ENCODE measurements around the gene RAP1GAP. TPM values are rescaled to one million over a fixed set of nuclear protein-coding genes. Genes with fewer than 3 reads are reported as not detected.

The RAP1GAP gene
- total RNA-seq, 1 experiment from 2014 or later = 13.4 TPM

GRCh38 chr1:21666576-21667320 lies 2.4 kb downstream of the RAP1GAP start:
- DNase-seq (ENCODE audit: low read depth, low spot score) (no peak), ATAC-seq (no peak)
- Histone ChIP-seq H3K4me3 (replicated peaks in 1 of 2; ENCODE audit: low read depth in 1 of 2, low read length in 2 of 2) (no peak overlapping the region), H3K27me3 (ENCODE audit: insufficient read depth, low read length) (no peaks in the 10 kb centered on the region), H3K4me1 (ENCODE audit: control insufficient read depth in 1 of 2, insufficient read depth in 2 of 2, low read length in 2 of 2) (peaks cover 0 to 19% of the 10 kb centered on the region in 2 experiments; a peak in 3 of 4 replicates), H3K36me3 (ENCODE audit: control insufficient read depth in 1 of 2, insufficient read depth in 2 of 2, low read length in 2 of 2) (no peaks in the 10 kb centered on the region), H3K9me2 (ENCODE audit: insufficient read depth) (no peaks in the 10 kb centered on the region), H3K9ac (ENCODE audit: low read length) (no peak overlapping the region), H3K27ac (ENCODE audit: low read depth, low read length) (no peak overlapping the region), H3K79me2 (ENCODE audit: insufficient read depth, low read length) (no peaks in the 10 kb centered on the region), H2AFZ (ENCODE audit: low read depth, low read length, poor library complexity, severe bottlenecking) (no peak overlapping the region), H3K4me2 (ENCODE audit: low read length) (no peak overlapping the region), H3K9me3 (ENCODE audit: control insufficient read depth in 1 of 2, insufficient read depth in 1 of 2, low read depth in 1 of 2, low read length in 2 of 2) (no peaks in the 10 kb centered on the region), H4K20me1 (ENCODE audit: insufficient read depth) (no peaks in the 10 kb centered on the region)
- intact Hi-C loops (cut with micrococcal nuclease) = no loop called here
- TF ChIP-seq JUND (IDR thresholded peaks at IDR 0.05) (no peak), POLR2A (IDR thresholded peaks at IDR 0.05; ENCODE audit: borderline replicate concordance, extremely low read depth, insufficient read depth, insufficient read length) (no peak), CTCF (IDR thresholded peaks at IDR 0.05 in 2 of 3, conservative IDR thresholded peaks at IDR 0.05 in 1 of 3; ENCODE audit: borderline replicate concordance in 1 of 3, insufficient read depth in 1 of 3, low read depth in 2 of 3, low read length in 2 of 3) (no peak), SRF (IDR thresholded peaks at IDR 0.05; ENCODE audit: low read depth) (no peak), ZFX (IDR thresholded peaks at IDR 0.05) (no peak), EZH2phosphoT487 (IDR thresholded peaks at IDR 0.05; ENCODE audit: borderline replicate concordance) (no peak), ELF1 (IDR thresholded peaks at IDR 0.05; ENCODE audit: borderline replicate concordance, low read depth) (no peak)
- ChIA-PET RAD21 (ENCODE audit: low non-redundant PET in 1 of 2, low total read pairs in 2 of 2, uncharacterized antibody in 2 of 2, unreplicated experiment in 2 of 2) (no interaction called here), POLR2A (no interaction called here), CTCF (no interaction called here)
- BruUV-seq (replicated peaks) = no TSS peak

Measured in HCT116 (cell line).